NCI-H128 (cell line): ENCODE results near the gene CRACR2A.

Source experiments
- DNase-seq: peaks from one replicate; lab custom pipeline; 2025; ENCODE audit not compliant: unreplicated experiment; lab: John Stamatoyannopoulos, UW

CRACR2A gene

GRCh38 chr12:3752741-3753486, at the start of gene CRACR2A:
TSS of gene CRACR2A (minus strand) at chr12:3753109. CDS start at chr12:3696999, 56,110 bp downstream.
- no peak for DNase-seq

GRCh38 chr12:3797531-3798048, 44.7 kb upstream of the CRACR2A start:
- DNase-seq: no peak

GRCh38 chr12:3795492-3796133, 42.7 kb upstream of the CRACR2A start:
- DNase-seq: peak; percentile 87

- no peak for DNase-seq
Measured at GRCh38 chr12:3795066-3795465, 42.2 kb upstream of the CRACR2A start.

- DNase-seq: no peak
Measured at GRCh38 chr12:3792623-3793288, 39.8 kb upstream of the CRACR2A start.

GRCh38 chr12:3791256-3791874, 38.5 kb upstream of the CRACR2A start:
- DNase-seq: no peak

- no peak for DNase-seq
Measured at GRCh38 chr12:3790642-3791041, 37.7 kb upstream of the CRACR2A start.

GRCh38 chr12:3789838-3790237, 36.9 kb upstream of the CRACR2A start:
- DNase-seq: no peak

GRCh38 chr12:3777206-3777809, 24.4 kb upstream of the CRACR2A start:
- peak; percentile 56 for DNase-seq

GRCh38 chr12:3775385-3776035, 22.6 kb upstream of the CRACR2A start:
- no peak for DNase-seq

GRCh38 chr12:3772380-3772779, 19.5 kb upstream of the CRACR2A start:
- DNase-seq: no peak

- no peak for DNase-seq
Measured at GRCh38 chr12:3771853-3772252, 18.9 kb upstream of the CRACR2A start.

GRCh38 chr12:3770891-3771290, 18.0 kb upstream of the CRACR2A start:
- no peak for DNase-seq

- no peak for DNase-seq
Measured at GRCh38 chr12:3768911-3769447, 16.1 kb upstream of the CRACR2A start.

- no peak for DNase-seq
Measured at GRCh38 chr12:3761116-3761735, 8.3 kb upstream of the CRACR2A start.

- DNase-seq: no peak
Measured at GRCh38 chr12:3759878-3760277, 7.0 kb upstream of the CRACR2A start.

GRCh38 chr12:3757261-3757660, 4.4 kb upstream of the CRACR2A start:
- no peak for DNase-seq

- DNase-seq: no peak
Measured at GRCh38 chr12:3755898-3756297, 3.0 kb upstream of the CRACR2A start.

- no peak for DNase-seq
Measured at GRCh38 chr12:3753544-3754284, 805 bp upstream of the CRACR2A start.
